HepG2 (cell line): ENCODE measurements around the gene HPS1. TPM values are rescaled to one million over a fixed set of nuclear protein-coding genes. Genes with fewer than 3 reads are reported as not detected.

Experiments used
- ATAC-seq: fragments of 200-7000 bp; cut with Tn5 transposase; 3 replicates; pipeline ENCODE4 v1.9.1; 2020; ENCODE audit warnings: mild to moderate bottlenecking, moderate library complexity
- BruUV-seq: library from RNA; stranded (reverse); fragments of 400-500 nt; replicated peaks from 2 replicates; lab custom pipeline; 2021; lab: Mats Ljungman, UMichigan
- CTCF ChIA-PET: fragments of 300-600 bp; formaldehyde crosslinking; extraction: SDS; loops from one replicate; lab custom pipeline; 2021; ENCODE audit warnings: low total read pairs, inconsistent platforms, low intra/inter-chr PET ratio; lab: Yijun Ruan, JAX
- POLR2A ChIA-PET: fragments of 350-600 bp; sonication (Branson Sonifier 250); formaldehyde crosslinking; loops from one replicate; lab custom pipeline; 2020; ENCODE audit warnings: antibody characterized with exemption, inconsistent platforms; lab: Yijun Ruan, JAX
- DNase-seq: peaks from one replicate; pipeline ENCODE4 v3.0.0-alpha.2; 2015; ENCODE audit warnings: low spot score
- FAIRE-seq: peaks from 3 replicates; lab custom pipeline; 2011; peaks lifted over from hg19 to GRCh38; lab: Jason Lieb, UNC
- H2AFZ ChIP-seq: one replicate; pipeline ENCODE4 v1.6.1; 2011; ENCODE audit warnings: low read length, inconsistent platforms
- H3K27ac ChIP-seq: fragments of 300-600 bp; 3 replicates; pipeline ENCODE4 v1.8.0; 2011; ENCODE audit warnings: mixed run types, mild to moderate bottlenecking, mixed read lengths, low read length, inconsistent platforms; ENCODE audit not compliant: insufficient read depth; ENCODE audit errors: extremely low read length
- H3K27me3 ChIP-seq, 2 experiments: fragments of 200-600 bp in 1 of 2; 2 replicates in 1 of 2; 3 replicates in 1 of 2; pipeline versions ENCODE4 v1.6.0 to v1.8.0; 2011; ENCODE audit warnings: low read length in 2 of 2, mild to moderate bottlenecking in 2 of 2, moderate library complexity in 2 of 2, inconsistent platforms in 1 of 2; ENCODE audit not compliant: insufficient read depth in 2 of 2, control insufficient read depth in 1 of 2
- H3K36me3 ChIP-seq, 2 experiments: fragments of 200-600 bp in 1 of 2; replicated peaks in 1 of 2; 2 replicates in 1 of 2; 3 replicates in 1 of 2; pipeline versions ENCODE4 v1.5.1 to v1.8.0; 2011; ENCODE audit warnings: low read length in 2 of 2, inconsistent platforms in 1 of 2; ENCODE audit not compliant: insufficient read depth in 2 of 2, control insufficient read depth in 1 of 2
- H3K4me1 ChIP-seq: 2 replicates; pipeline ENCODE4 v1.5.1; 2012; ENCODE audit warnings: low read length, inconsistent platforms; ENCODE audit not compliant: insufficient read depth
- H3K4me2 ChIP-seq: 2 replicates; pipeline ENCODE4 v1.6.0; 2011; ENCODE audit warnings: low read depth, low read length, inconsistent platforms
- H3K4me3 ChIP-seq, 3 experiments: fragments of 200-600 bp in 1 of 3; sonication (generic), shearing (Covaris generic) in 1 of 3; replicated peaks in 1 of 3; 2 replicates each; pipeline ENCODE4 v1.5.1; 2011 to 2016; ENCODE audit warnings: low read length in 3 of 3, inconsistent platforms in 2 of 3, low read depth in 2 of 3, mild to moderate bottlenecking in 2 of 3, control low read depth in 1 of 3, mixed read lengths in 1 of 3; ENCODE audit not compliant: insufficient read depth in 1 of 3
- H3K79me2 ChIP-seq: one replicate; pipeline ENCODE4 v1.6.1; 2011; ENCODE audit warnings: low read length, inconsistent platforms; ENCODE audit not compliant: insufficient read depth
- H3K9ac ChIP-seq: 2 replicates; pipeline ENCODE4 v1.6.0; 2011; ENCODE audit warnings: mild to moderate bottlenecking, low read depth, low read length, inconsistent platforms; ENCODE audit not compliant: insufficient read depth
- H3K9me3 ChIP-seq: 2 replicates; pipeline ENCODE4 v1.5.1; 2012; ENCODE audit warnings: mild to moderate bottlenecking, low read length
- H4K20me1 ChIP-seq: 2 replicates; pipeline ENCODE4 v1.6.0; 2011; ENCODE audit warnings: inconsistent platforms, mild to moderate bottlenecking, low read length, moderate library complexity; ENCODE audit not compliant: insufficient read depth
- GLMP ChIP-seq: sonication (generic); formaldehyde crosslinking; IDR thresholded peaks from 2 replicates; pipeline ENCODE4 v1.9.0; 2021; ENCODE audit warnings: missing genetic modification reagents, mild to moderate bottlenecking, borderline replicate concordance
- MAF1 ChIP-seq: sonication (generic); formaldehyde crosslinking; IDR thresholded peaks from 2 replicates; pipeline ENCODE4 v1.5.0; 2020; ENCODE audit warnings: missing genetic modification reagents, borderline replicate concordance
- MBNL3 ChIP-seq: fragments of 250-450 bp; sonication (Bioruptor Pico); conservative IDR thresholded peaks from 2 replicates; pipeline ENCODE4 v1.8.0; 2022; ENCODE audit warnings: mild to moderate bottlenecking, inconsistent platforms
- MTF2 ChIP-seq: sonication (generic); formaldehyde crosslinking; IDR thresholded peaks from 2 replicates; pipeline ENCODE4 v1.5.0; 2020; ENCODE audit warnings: missing genetic modification reagents, borderline replicate concordance
- NCOA2 ChIP-seq: sonication (generic); formaldehyde crosslinking; IDR thresholded peaks from 2 replicates; pipeline ENCODE4 v1.8.0; 2022; ENCODE audit warnings: inconsistent platforms
- NCOR1 ChIP-seq: fragments of 200-600 bp; sonication (generic); IDR thresholded peaks from 2 replicates; pipeline ENCODE4 v1.7.0; 2017; ENCODE audit warnings: antibody characterized with exemption, low read length, borderline replicate concordance
- PHB2 ChIP-seq: fragments of 450-650 bp; IDR thresholded peaks from 2 replicates; pipeline ENCODE4 v1.6.1; 2018; ENCODE audit not compliant: partially characterized antibody
- ZKSCAN8 ChIP-seq: IDR thresholded peaks from 2 replicates; pipeline ENCODE4 v1.6.1; 2016; ENCODE audit warnings: borderline replicate concordance, missing genetic modification reagents, missing compliant biosample characterization
- ZNF143 ChIP-seq: sonication (generic); formaldehyde crosslinking; IDR thresholded peaks from 2 replicates; pipeline ENCODE4 v1.4.0; 2020; ENCODE audit warnings: missing genetic modification reagents
- ZNF235 ChIP-seq: sonication (generic); formaldehyde crosslinking; IDR thresholded peaks from 2 replicates; pipeline ENCODE4 v1.8.1; 2023; ENCODE audit warnings: mild to moderate bottlenecking, missing genetic modification reagents, borderline replicate concordance
- WGBS: methylation state at CpG from one replicate; pipeline ENCODE4 v1.1.6; 2017; ENCODE audit warnings: low lambda C conversion rate; 5-methylcytosine and 5-hydroxymethylcytosine counted together
- in situ Hi-C: cut with HindIII; loops from 2 replicates; pipeline ENCODE4 v1.10.0; 2017; ENCODE audit warnings: low pct_unique_long_range_greater_than_20kb; ENCODE audit not compliant: extremely low pct_ligation_motif_present
- intact Hi-C: fragments of 100-400 bp; cut with micrococcal nuclease; formaldehyde crosslinking; loops from one replicate; pipeline ENCODE4 v1.10.0; 2022; ENCODE audit not compliant: unreplicated experiment
- polyA plus RNA-seq, 8 experiments: library from polyadenylated mRNA; depleted of rRNA in 3 of 8; stranded (reverse) in 7 of 8; unstranded in 1 of 8; fragments of >200 nt; fragmentation: Illumina TruSeq in 4 of 8; extraction: Trizol in 4 of 8; gene quantifications; 2 replicates each; pipeline versions ENCODE4 v1.2.1 to v1.2.3, GENCODE V29; 2011 to 2016; ENCODE audit warnings: low read depth in 4 of 8, missing spikeins in 1 of 8, mixed read lengths in 1 of 8; ENCODE audit not compliant: insufficient read depth in 1 of 8
- total RNA-seq, 5 experiments: library from RNA; depleted of rRNA; stranded (reverse); fragments of >200 nt; fragmentation: Illumina TruSeq; extraction: Trizol; gene quantifications; 2 replicates each; pipeline ENCODE4 v1.2.3, GENCODE V29; 2016; ENCODE audit warnings: low read depth in 1 of 5
- TF ChIP-seq, protein P1 (sequence below), 2 experiments: IDR thresholded peaks; 2 replicates each; pipeline ENCODE4 v1.6.1; 2011 to 2012; ENCODE audit warnings: low read length in 2 of 2, borderline replicate concordance in 1 of 2, low read depth in 1 of 2, mild to moderate bottlenecking in 1 of 2, moderate library complexity in 1 of 2

HPS1 gene
- total and polyA plus RNA-seq, 2 of the 13 experiments (the other 11 are each of a cell fraction or from before 2014, with no cell fraction given), result 24.6 to 25.8 TPM

DNA sequence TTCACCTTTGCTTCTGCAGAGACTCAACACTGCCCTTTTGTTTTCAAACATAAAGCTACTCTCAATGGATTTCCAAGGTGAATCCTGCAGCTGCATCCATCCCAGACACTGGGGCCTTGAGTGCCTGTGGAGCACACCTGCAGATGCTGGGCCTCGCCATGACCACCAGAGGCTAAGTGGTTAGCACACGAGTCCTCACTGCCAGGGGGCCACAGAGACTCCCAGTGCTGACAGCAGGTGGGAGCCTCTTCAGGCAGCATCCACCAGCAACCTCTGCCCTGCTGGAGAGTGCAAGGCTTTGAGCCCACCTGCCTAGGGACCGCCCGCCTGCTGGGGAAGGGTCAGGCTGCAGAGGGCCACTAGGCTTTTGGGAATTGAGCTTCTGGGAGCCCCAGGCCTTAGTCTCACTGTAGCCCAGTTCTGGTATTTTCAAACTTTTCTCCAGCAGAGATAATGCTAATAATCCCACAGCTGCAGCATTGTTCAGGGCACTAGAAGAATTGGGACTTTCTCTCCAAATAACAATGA lies 9.4 kb upstream of the HPS1 start (continued):
- TF ChIP-seq, protein P1, sequence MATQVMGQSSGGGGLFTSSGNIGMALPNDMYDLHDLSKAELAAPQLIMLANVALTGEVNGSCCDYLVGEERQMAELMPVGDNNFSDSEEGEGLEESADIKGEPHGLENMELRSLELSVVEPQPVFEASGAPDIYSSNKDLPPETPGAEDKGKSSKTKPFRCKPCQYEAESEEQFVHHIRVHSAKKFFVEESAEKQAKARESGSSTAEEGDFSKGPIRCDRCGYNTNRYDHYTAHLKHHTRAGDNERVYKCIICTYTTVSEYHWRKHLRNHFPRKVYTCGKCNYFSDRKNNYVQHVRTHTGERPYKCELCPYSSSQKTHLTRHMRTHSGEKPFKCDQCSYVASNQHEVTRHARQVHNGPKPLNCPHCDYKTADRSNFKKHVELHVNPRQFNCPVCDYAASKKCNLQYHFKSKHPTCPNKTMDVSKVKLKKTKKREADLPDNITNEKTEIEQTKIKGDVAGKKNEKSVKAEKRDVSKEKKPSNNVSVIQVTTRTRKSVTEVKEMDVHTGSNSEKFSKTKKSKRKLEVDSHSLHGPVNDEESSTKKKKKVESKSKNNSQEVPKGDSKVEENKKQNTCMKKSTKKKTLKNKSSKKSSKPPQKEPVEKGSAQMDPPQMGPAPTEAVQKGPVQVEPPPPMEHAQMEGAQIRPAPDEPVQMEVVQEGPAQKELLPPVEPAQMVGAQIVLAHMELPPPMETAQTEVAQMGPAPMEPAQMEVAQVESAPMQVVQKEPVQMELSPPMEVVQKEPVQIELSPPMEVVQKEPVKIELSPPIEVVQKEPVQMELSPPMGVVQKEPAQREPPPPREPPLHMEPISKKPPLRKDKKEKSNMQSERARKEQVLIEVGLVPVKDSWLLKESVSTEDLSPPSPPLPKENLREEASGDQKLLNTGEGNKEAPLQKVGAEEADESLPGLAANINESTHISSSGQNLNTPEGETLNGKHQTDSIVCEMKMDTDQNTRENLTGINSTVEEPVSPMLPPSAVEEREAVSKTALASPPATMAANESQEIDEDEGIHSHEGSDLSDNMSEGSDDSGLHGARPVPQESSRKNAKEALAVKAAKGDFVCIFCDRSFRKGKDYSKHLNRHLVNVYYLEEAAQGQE (IDR thresholded peaks at IDR 0.05; ENCODE audit: borderline replicate concordance in 1 of 2, low read depth in 1 of 2, low read length in 2 of 2), result no peak
- no peak for TF ChIP-seq MBNL3 (CRISPR knock-in tag)
- no peak for TF ChIP-seq ZNF235 (CRISPR knock-in tag)
- no peak for TF ChIP-seq ZNF143 (CRISPR knock-in tag)

DNA sequence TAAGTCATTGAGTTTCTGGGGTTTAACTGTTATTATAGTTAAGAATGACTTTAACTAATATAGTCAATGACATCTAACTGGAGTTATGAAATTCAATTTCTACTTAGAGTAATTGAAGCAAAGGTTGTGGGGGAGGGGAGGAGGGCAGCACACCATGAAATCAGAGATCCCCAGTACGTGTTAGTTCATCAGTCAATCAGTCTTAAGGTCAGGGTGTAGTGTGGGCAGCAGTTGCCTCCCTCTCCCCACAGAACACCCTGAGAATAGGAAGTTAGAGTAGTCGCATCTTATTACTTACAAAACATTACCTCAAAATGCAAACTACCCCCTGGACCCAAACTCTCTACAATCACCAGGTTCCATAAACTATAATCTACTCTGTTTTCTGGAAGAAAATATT lies 7.0 kb upstream of the HPS1 start:
- BruUV-seq, result no TSS peak
- ATAC-seq (no peak), FAIRE-seq (no peak), DNase-seq (no peak)
- Histone ChIP-seq H3K79me2 (no peaks in the 10 kb centered on the region), H3K27me3 (peaks cover 0 to 1% of the 10 kb centered on the region in 2 experiments; a peak in 2 of 5 replicates), H3K36me3 (no peaks in the 10 kb centered on the region), H3K9me3 (no peaks in the 10 kb centered on the region), H4K20me1 (no peaks in the 10 kb centered on the region), H3K27ac (no peak overlapping the region), H3K4me3 (no peak overlapping the region), H3K4me2 (no peak overlapping the region), H3K4me1 (peaks cover 20% of the 10 kb centered on the region), H3K9ac (no peak overlapping the region), H2AFZ (no peak overlapping the region)
- WGBS, result 46% methylated on average over 2 of the region's 2 CpGs
- in situ Hi-C loops, result loop anchor here (25.0 kb wide), 1 partner anchor 584 kb away; no protein-coding TSS in a partner anchor
- POLR2A ChIA-PET, result no interaction called here
- CTCF ChIA-PET, result no interaction called here
- intact Hi-C loops, result no loop called here
- TF ChIP-seq ZKSCAN8, result no peak
- no peak for TF ChIP-seq PHB2
- no peak for TF ChIP-seq NCOR1
- no peak for TF ChIP-seq MTF2 (CRISPR knock-in tag)
- TF ChIP-seq NCOA2 (CRISPR knock-in tag), result no peak
- no peak for TF ChIP-seq GLMP (CRISPR knock-in tag)
- no peak for TF ChIP-seq ZNF143 (CRISPR knock-in tag)
- no peak for TF ChIP-seq MAF1
